ENCODE measurements around the gene PRSS1.
"Not testable (repeated sequence)": the region's sequence is repeated elsewhere in the genome, so short reads cannot be mapped to it uniquely, and the experiment has no call there.

Gene PRSS1

GRCh38 chr7:142749218-142749993, at the start of gene PRSS1:
TSS of gene PRSS1 (plus strand) at chr7:142749472. CDS start at chr7:142749485, 13 bp downstream.
- TF ChIP-seq CTCF (IDR thresholded peaks at IDR 0.05; ENCODE audit: control insufficient read depth, extremely low read depth, insufficient read depth): no peak
- no peak within 1 kb of the TSS for H3K4me3 ChIP-seq (ENCODE audit: low read depth, low read length)
- peak; percentile 22 for DNase-seq (ENCODE audit: low read depth)

DNA sequence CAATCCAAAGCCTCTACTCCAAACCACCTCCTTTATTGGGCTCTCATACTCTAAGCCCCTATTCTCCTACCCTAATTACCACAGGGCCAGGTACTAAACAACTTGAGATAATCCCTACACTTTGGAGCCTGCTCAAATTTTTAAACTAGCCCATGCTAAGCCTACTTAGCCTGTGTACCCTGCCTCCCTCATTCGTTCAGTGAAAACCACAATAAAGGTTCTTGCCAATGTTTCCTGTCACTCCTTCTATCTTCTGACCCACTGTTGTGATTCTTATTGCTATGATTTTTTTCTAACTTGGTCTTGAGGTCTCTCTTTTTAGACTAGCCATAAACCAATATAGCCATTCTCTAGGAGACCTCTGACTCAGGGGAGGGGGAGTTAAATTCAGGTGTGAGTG, 48.3 kb upstream of the PRSS1 start:
- not testable (repeated sequence) for DNase-seq (ENCODE audit: low read depth); H3K4me3 ChIP-seq (ENCODE audit: low read depth, low read length)

DNA sequence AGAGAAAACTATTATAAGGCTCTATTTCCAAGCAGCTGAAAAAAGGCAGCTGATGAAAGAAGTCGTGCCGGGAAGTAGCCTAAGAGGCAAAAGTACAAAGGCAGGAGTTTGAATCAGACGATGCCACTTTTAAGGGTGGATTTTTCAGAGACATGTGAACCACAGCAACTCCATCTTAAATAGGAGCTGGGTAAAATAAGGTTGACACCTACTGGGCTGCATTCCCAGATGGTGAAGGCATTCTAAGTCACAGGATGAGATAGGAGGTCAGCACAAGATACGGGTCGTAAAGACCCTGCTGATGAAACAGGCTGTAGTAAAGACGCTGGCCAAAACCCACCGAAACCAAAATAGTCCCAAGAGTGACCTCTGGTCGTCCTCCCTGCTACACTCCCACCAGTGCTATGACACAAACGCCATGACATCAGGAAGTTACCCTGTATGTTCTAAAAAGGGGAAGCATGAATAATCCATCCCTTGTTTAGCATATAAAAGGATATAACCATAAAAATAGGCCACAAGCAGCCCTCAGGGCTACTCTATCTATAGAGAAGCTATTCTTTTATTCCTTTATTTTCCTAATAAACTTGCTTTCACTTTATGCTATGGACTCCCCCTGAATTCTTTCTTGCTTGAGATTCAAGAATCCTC, 45.5 kb upstream of the PRSS1 start:
- no peak for TF ChIP-seq CTCF (IDR thresholded peaks at IDR 0.05; ENCODE audit: control insufficient read depth, extremely low read depth, insufficient read depth)
- DNase-seq (ENCODE audit: low read depth): no peak
- no peak overlapping the region for H3K4me3 ChIP-seq (ENCODE audit: low read depth, low read length)

DNA sequence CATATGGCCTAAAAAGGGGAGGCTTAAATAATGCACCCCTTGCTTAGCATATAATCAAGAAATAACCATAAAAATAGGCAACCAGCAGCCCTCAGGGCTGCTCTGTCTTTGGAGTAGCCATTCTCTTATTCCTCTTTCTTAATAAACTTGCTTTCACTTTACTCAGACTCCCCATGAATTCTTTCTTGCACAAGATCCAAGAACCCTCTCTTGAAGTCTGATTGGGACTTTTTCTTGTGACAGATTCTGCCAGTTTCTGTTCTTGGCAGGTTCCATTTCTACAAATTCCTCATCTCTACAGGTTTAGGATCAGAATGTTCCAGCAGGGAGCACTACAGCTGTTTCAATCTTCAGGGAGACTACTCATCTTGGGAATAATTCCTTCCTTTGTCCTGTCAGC, 40.5 kb upstream of the PRSS1 start:
- H3K4me3 ChIP-seq (ENCODE audit: low read depth, low read length); DNase-seq (ENCODE audit: low read depth): not testable (repeated sequence)

DNA sequence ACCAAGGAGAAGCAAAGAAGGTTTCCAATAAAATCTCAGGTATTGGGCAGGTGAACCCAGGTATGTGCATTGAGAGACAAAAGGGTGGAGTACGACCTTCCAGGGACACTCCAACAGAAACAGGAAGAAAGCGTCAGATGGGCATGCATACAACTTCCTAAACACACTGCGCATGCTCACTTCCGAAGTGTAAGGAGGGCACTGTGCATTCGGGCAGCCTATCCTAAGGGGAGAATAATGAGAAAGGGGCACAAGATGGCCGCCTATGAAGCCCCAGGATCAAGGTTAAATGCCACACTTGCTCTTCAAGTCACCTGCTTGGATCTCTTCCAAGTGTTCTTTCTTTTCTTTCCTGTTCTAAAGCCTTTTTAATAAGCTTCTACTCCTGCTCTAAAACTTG, 39.4 kb upstream of the PRSS1 start:
- TF ChIP-seq CTCF (IDR thresholded peaks at IDR 0.05; ENCODE audit: control insufficient read depth, extremely low read depth, insufficient read depth): no peak
- H3K4me3 ChIP-seq (ENCODE audit: low read depth, low read length): no peak overlapping the region
- DNase-seq (ENCODE audit: low read depth): no peak

- no peak overlapping the region for H3K4me3 ChIP-seq (ENCODE audit: low read depth, low read length)
- TF ChIP-seq CTCF (IDR thresholded peaks at IDR 0.05; ENCODE audit: control insufficient read depth, extremely low read depth, insufficient read depth): no peak
- no peak for DNase-seq (ENCODE audit: low read depth)
Observed at GRCh38 chr7:142711196-142711595, 38.1 kb upstream of the PRSS1 start.

DNA sequence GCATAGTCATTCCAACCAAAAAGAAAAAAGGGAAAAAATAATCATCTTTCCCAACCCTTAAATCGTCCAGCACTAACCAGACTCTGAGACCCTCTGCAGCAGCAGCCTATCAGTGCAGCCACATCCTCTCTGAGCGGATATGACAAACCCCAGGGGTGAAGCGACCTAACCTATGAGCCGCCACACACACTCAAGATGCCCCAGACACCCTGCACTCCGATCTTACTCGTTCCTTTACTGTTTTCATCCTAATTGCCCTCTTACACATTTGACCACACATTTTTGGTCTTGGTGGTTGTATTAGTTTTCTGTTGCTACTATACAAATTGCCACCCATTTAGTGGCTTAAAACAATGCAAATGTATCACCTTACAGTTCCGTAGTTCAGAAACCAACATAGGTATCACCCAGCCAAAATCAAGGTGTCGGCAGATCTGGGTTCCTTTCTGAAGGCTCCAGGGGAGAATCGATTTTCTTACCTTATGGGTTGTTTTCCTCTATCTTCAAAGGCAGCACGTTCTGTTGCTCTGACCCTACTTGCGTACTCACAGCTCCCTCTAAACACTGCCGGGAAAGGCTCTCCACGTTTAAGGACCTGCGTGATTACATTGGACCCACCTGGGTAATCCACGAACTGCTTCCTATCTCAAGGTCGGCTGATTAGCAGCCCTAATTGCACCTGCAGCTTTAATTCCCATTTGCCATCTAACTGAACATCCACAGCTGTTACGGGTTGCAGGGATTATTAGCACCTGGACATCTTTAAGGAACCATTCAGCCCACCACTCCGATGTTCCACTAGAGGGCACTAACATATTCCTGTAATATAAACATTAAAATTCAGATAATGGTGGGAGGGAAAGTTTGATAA, 37.3 kb upstream of the PRSS1 start:
- no peak overlapping the region for H3K4me3 ChIP-seq (ENCODE audit: low read depth, low read length)
- peak; percentile 73 for TF ChIP-seq CTCF (IDR thresholded peaks at IDR 0.05; ENCODE audit: control insufficient read depth, extremely low read depth, insufficient read depth)
- DNase-seq (ENCODE audit: low read depth): no peak
